K562 (cell line): Measurements from ENCODE around the gene POLR2L.

Source experiments
- SP1 ChIP-seq: sonication (generic); formaldehyde crosslinking; IDR thresholded peaks from 2 replicates; pipeline ENCODE4 v1.8.1; 2022; ENCODE audit warnings: mild to moderate bottlenecking, missing genetic modification reagents
- ZNF217 ChIP-seq: sonication (generic); formaldehyde crosslinking; IDR thresholded peaks from 2 replicates; pipeline ENCODE4 v1.8.0; 2022; ENCODE audit warnings: mild to moderate bottlenecking, missing genetic modification reagents
- TF ChIP-seq, protein P1 (sequence below), 3 experiments: IDR thresholded peaks in 2 of 3; conservative IDR thresholded peaks in 1 of 3; 2 replicates each; pipeline ENCODE4 v1.5.1; 2011 to 2012; ENCODE audit warnings: low read length in 3 of 3, mild to moderate bottlenecking in 3 of 3, control low read depth in 2 of 3, improper control_type of control experiment in 1 of 3, inconsistent platforms in 1 of 3, low read depth in 1 of 3, mixed read lengths in 1 of 3, moderate library complexity in 1 of 3; ENCODE audit not compliant: insufficient read depth in 2 of 3
- TF ChIP-seq, protein P2 (sequence below): sonication (generic); formaldehyde crosslinking; IDR thresholded peaks from 2 replicates; pipeline ENCODE4 v1.8.1; 2022; ENCODE audit warnings: missing genetic modification reagents
- TF ChIP-seq, protein P3 (sequence below): fragments of 450-650 bp; IDR thresholded peaks from 2 replicates; pipeline ENCODE4 v1.6.1; 2017; ENCODE audit warnings: antibody characterized with exemption, mild to moderate bottlenecking
- TF ChIP-seq, protein P4 (sequence below): fragments of 200-800 bp; sonication (Bioruptor generic); IDR thresholded peaks from 2 replicates; pipeline ENCODE4 v1.6.1; 2016; ENCODE audit warnings: missing genetic modification characterization, missing compliant biosample characterization

DNA sequence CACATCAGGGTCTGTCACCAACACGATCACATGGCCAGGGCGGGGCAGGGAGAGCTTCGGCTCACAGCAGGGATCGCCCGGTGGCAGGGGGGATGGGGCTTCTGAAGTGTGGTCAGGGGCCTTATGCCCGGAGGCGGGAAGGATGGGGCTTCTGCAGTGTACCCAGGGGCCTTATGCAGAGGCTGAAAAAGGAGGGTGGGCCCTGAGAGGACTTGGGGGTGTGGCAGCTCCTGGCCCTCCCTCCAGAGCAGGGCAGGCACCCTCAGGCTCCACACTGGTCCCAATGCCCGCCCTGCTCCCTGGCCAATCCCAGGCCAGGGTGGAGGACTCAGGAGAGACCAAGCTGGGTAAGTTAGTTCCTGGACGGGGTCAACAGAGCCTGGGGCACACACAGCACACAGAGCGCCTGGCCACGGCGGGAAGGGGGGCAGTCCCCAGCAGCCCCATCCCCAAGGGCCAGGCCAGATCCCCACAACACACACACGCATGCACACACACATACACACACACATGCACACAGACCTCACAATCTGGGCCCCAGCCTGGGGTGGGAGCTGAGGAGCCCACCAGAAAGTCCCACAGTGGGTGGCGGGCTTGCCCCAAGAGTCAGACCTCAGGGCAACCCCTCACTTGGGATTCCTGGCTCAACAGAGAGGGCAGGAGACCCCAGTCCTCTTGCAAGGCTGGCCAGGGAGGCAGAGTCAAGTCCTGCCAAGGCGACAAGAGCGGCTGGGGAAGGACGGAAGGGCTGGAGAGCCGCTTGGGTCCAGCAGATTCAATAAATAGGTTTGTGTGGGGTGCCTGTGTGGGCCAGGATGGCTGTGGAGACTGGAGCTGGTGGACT is 51.4 kb downstream of the POLR2L start:
- TF ChIP-seq, protein P1, sequence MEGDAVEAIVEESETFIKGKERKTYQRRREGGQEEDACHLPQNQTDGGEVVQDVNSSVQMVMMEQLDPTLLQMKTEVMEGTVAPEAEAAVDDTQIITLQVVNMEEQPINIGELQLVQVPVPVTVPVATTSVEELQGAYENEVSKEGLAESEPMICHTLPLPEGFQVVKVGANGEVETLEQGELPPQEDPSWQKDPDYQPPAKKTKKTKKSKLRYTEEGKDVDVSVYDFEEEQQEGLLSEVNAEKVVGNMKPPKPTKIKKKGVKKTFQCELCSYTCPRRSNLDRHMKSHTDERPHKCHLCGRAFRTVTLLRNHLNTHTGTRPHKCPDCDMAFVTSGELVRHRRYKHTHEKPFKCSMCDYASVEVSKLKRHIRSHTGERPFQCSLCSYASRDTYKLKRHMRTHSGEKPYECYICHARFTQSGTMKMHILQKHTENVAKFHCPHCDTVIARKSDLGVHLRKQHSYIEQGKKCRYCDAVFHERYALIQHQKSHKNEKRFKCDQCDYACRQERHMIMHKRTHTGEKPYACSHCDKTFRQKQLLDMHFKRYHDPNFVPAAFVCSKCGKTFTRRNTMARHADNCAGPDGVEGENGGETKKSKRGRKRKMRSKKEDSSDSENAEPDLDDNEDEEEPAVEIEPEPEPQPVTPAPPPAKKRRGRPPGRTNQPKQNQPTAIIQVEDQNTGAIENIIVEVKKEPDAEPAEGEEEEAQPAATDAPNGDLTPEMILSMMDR (IDR thresholded peaks at IDR 0.05 in 2 of 3, conservative IDR thresholded peaks at IDR 0.05 in 1 of 3; ENCODE audit: insufficient read depth in 2 of 3, low read depth in 1 of 3, low read length in 3 of 3): no peak
- TF ChIP-seq, protein P2, sequence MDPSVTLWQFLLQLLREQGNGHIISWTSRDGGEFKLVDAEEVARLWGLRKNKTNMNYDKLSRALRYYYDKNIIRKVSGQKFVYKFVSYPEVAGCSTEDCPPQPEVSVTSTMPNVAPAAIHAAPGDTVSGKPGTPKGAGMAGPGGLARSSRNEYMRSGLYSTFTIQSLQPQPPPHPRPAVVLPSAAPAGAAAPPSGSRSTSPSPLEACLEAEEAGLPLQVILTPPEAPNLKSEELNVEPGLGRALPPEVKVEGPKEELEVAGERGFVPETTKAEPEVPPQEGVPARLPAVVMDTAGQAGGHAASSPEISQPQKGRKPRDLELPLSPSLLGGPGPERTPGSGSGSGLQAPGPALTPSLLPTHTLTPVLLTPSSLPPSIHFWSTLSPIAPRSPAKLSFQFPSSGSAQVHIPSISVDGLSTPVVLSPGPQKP (CRISPR knock-in tag): no peak
- TF ChIP-seq, protein P3, sequence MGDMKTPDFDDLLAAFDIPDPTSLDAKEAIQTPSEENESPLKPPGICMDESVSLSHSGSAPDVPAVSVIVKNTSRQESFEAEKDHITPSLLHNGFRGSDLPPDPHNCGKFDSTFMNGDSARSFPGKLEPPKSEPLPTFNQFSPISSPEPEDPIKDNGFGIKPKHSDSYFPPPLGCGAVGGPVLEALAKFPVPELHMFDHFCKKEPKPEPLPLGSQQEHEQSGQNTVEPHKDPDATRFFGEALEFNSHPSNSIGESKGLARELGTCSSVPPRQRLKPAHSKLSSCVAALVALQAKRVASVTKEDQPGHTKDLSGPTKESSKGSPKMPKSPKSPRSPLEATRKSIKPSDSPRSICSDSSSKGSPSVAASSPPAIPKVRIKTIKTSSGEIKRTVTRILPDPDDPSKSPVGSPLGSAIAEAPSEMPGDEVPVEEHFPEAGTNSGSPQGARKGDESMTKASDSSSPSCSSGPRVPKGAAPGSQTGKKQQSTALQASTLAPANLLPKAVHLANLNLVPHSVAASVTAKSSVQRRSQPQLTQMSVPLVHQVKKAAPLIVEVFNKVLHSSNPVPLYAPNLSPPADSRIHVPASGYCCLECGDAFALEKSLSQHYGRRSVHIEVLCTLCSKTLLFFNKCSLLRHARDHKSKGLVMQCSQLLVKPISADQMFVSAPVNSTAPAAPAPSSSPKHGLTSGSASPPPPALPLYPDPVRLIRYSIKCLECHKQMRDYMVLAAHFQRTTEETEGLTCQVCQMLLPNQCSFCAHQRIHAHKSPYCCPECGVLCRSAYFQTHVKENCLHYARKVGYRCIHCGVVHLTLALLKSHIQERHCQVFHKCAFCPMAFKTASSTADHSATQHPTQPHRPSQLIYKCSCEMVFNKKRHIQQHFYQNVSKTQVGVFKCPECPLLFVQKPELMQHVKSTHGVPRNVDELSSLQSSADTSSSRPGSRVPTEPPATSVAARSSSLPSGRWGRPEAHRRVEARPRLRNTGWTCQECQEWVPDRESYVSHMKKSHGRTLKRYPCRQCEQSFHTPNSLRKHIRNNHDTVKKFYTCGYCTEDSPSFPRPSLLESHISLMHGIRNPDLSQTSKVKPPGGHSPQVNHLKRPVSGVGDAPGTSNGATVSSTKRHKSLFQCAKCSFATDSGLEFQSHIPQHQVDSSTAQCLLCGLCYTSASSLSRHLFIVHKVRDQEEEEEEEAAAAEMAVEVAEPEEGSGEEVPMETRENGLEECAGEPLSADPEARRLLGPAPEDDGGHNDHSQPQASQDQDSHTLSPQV: no peak
- TF ChIP-seq, protein P4, sequence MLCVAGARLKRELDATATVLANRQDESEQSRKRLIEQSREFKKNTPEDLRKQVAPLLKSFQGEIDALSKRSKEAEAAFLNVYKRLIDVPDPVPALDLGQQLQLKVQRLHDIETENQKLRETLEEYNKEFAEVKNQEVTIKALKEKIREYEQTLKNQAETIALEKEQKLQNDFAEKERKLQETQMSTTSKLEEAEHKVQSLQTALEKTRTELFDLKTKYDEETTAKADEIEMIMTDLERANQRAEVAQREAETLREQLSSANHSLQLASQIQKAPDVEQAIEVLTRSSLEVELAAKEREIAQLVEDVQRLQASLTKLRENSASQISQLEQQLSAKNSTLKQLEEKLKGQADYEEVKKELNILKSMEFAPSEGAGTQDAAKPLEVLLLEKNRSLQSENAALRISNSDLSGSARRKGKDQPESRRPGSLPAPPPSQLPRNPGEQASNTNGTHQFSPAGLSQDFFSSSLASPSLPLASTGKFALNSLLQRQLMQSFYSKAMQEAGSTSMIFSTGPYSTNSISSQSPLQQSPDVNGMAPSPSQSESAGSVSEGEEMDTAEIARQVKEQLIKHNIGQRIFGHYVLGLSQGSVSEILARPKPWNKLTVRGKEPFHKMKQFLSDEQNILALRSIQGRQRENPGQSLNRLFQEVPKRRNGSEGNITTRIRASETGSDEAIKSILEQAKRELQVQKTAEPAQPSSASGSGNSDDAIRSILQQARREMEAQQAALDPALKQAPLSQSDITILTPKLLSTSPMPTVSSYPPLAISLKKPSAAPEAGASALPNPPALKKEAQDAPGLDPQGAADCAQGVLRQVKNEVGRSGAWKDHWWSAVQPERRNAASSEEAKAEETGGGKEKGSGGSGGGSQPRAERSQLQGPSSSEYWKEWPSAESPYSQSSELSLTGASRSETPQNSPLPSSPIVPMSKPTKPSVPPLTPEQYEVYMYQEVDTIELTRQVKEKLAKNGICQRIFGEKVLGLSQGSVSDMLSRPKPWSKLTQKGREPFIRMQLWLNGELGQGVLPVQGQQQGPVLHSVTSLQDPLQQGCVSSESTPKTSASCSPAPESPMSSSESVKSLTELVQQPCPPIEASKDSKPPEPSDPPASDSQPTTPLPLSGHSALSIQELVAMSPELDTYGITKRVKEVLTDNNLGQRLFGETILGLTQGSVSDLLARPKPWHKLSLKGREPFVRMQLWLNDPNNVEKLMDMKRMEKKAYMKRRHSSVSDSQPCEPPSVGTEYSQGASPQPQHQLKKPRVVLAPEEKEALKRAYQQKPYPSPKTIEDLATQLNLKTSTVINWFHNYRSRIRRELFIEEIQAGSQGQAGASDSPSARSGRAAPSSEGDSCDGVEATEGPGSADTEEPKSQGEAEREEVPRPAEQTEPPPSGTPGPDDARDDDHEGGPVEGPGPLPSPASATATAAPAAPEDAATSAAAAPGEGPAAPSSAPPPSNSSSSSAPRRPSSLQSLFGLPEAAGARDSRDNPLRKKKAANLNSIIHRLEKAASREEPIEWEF (CRISPR knock-in tag): no peak
- no peak for TF ChIP-seq ZNF217 (CRISPR knock-in tag)
- no peak for TF ChIP-seq SP1
